EH (cell line): ENCODE data around the gene MEIS2.
A peak's percentile ranks its signal among the peaks of the same experiment; 100 is the strongest.

Source experiments
- DNase-seq: peaks from one replicate; pipeline ENCODE4 v3.0.0-alpha.2; 2015; ENCODE audit warnings: low read depth

MEIS2 gene

GRCh38 chr15:36899696-36900095 lies 200.7 kb downstream of the MEIS2 start:
- DNase-seq, result no peak

GRCh38 chr15:36898536-36899126 lies 201.7 kb downstream of the MEIS2 start:
- no peak for DNase-seq

DNA sequence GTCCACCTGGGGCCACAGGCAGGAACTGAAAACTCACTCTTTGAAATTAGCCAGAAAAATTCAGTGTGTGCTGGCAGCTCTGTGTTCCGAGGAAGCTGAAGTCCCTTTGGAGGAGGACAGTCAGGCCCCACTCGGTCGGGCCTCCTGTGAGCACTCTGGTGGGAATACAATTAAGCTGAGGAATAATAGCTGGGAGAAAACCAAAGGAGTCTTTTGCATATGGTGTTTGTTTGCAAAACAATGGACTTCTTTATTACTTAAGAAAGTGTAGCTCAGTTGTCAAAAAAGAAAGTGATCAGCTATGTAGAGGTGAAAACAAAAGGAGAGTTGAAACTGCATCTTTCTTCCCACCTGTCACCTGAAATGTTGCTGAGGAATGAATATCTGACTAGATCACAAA lies 202.5 kb downstream of the MEIS2 start:
- no peak for DNase-seq

GRCh38 chr15:36896949-36897348 lies 203.4 kb downstream of the MEIS2 start:
- DNase-seq, result no peak

GRCh38 chr15:36894075-36894474 lies 206.3 kb downstream of the MEIS2 start:
- DNase-seq, result no peak

GRCh38 chr15:36893276-36893675 lies 207.1 kb downstream of the MEIS2 start:
- no peak for DNase-seq

- DNase-seq, result peak; percentile 8
Measured at GRCh38 chr15:36888011-36888992, 212.0 kb downstream of the MEIS2 start.

GRCh38 chr15:36887214-36887961 lies 213.0 kb downstream of the MEIS2 start:
- peak; percentile 8 for DNase-seq

GRCh38 chr15:36886701-36887100 lies 213.6 kb downstream of the MEIS2 start:
- DNase-seq, result no peak

- DNase-seq, result no peak
Measured at GRCh38 chr15:36886191-36886590, 214.2 kb downstream of the MEIS2 start.

DNA sequence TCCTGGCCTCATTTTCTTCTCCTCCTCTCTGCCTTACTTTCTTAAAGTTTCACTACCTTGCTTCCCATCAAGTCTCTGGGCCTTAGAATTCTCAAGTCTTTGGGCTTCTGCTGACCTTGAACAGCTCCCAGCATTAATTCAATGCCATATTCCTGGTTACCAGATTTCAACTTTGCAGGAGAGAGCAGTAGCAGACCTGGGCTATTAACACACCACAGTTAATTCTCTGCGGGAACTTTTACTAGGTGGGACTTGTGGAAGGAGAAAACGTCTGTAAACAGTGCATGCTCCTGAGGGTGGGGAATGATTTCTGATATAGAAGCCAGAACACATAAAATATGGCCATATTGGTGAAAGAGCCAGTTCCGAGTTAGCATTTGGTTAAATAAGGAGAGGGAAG lies 214.6 kb downstream of the MEIS2 start:
- no peak for DNase-seq

GRCh38 chr15:36884936-36885635 lies 215.3 kb downstream of the MEIS2 start:
- DNase-seq, result no peak

- no peak for DNase-seq
Measured at GRCh38 chr15:36884518-36884875, 215.9 kb downstream of the MEIS2 start.

DNA sequence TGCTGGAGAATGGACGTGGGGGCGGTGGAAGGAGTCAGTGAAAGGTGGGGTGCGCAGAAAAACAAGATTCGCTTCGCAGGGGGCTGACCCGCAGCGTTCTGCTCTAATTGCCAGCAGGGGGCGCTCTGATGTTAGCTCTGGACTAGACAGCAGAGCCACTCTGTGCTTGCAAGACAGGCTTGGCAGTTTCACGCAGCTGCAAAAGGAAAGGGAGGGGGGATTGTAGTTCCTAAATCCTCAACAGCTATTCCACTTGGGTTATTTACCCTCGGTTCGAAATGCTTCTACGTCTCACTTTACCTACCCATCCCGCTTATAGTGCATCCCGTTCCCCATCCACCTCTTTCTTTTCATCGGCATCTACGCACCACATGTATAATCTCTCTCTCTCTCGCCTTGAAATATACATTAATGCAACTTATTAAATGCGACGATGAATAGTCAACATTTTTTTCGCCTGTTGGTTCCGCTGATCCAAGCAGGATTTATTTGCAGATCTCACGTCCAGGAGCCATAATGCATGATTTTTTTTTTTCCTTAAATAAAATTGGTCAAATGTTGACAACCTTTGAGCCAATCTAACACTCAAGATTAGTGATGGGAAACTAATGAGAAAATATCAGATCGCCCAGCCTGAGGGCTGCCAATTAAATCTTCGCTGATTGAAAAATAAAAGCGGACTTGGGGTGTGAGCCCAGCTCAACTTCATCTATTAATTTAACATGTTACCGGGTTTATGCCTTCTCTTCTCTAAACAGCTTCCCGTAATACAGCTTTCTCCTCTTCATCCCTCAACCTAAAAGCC lies 216.4 kb downstream of the MEIS2 start:
- peak; percentile 80 for DNase-seq

GRCh38 chr15:36882487-36883131 lies 217.7 kb downstream of the MEIS2 start:
- peak; percentile 21 for DNase-seq

DNA sequence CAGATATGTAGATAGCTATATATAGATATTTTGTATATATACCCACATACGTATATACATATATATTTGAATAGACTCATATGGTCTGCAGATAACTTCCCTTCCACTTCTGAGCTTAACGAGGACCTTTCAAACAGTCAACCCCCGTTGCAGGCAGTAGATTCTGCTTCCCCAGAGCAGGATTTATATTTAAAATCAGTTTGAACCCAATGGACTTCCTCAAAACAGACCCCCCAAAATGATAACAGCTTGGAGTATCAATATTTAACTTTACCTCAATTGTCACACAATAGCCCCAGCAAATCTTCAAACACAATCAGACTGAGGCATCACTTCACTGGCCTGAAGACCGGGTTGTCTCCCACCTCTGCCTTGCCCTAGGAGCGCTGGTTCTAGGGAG lies 218.3 kb downstream of the MEIS2 start:
- no peak for DNase-seq

DNA sequence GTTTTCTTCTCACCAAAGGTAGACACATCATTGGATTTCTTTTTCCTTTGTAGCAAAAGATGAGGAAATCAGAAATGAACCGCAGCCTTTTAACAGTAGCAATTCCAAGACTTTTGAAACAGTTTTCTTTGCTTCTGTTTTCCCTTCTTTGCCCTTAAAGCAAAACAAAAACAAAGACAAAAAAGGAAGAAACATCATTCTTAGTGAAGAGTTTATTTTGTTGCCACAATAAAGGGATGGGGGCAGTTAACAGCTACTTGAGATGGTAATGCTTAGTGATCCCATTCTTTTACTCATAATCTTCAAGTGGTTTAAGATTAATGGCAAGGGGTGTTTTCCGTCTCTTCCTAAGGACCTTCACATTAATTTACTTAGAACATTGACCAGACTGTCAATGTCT lies 218.8 kb downstream of the MEIS2 start:
- no peak for DNase-seq

GRCh38 chr15:36880913-36881460 lies 219.4 kb downstream of the MEIS2 start:
- no peak for DNase-seq

DNA sequence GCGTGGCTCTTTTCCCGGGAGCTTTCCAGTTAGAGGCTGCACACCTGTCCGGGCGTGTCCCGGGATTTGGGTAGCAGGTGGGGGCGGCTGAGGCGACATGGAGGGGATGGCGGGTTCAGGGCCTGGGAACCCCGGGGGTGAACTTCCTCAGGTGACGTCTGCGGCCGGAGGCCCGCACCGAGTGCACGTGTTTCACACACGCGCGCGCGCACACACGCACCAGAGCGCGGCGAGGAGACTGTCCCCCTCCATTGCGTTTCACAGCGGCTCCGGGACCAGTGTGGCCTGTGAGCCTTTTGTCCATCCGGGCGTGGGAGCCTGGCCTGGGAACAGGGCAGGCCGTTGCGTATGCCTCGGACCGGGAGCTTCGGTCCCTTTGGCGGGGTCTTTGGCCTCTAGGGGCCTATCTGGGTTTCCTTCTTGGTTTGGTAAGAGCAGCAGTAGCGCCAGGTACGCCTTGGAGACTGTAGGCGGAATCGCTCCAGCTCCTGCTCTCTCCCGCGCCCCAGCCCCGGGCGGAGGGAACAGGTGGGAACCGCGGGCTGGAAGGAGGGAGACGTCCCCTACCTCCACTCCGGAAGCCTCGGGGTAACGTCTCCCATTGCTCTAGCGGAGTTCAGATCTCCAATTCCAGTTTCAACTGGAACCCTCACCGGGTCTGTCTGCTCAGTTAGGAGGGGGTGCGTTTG lies 220.0 kb downstream of the MEIS2 start:
- no peak for DNase-seq
